HG03432 (cell line): ENCODE results near the gene ALS2.

Experiments used
- ATAC-seq: cut with Tn5 transposase; IDR thresholded peaks from one replicate; pipeline ENCODE4 v1.9.1; 2021; ENCODE audit warnings: mild to moderate bottlenecking, moderate library complexity; ENCODE audit not compliant: unreplicated experiment

Gene ALS2

DNA sequence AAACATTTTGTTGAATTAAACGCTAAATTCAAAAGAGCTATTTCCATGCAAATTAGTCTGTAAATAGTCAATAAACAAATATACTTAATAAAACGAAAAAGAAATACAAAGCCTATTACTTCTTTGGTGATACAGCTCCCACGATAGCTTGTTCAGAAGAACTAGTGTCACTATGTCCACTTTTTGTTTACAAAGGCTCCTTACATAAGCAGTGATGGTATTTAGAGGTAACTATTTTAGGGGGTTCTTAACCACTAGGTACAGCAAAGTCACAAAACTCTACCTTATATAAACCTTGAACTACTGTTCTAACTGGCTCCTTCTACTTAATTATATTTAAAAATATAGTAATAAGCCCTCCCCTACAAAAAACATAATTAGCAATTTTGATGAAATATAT, 21.9 kb downstream of the ALS2 start:
- ATAC-seq = no peak

GRCh38 chr2:201758234-201758633, 22.5 kb downstream of the ALS2 start:
- ATAC-seq = no peak

- no peak for ATAC-seq
Observed at GRCh38 chr2:201754717-201755415, 25.9 kb downstream of the ALS2 start.

GRCh38 chr2:201751566-201751965, 29.2 kb downstream of the ALS2 start:
- no peak for ATAC-seq

- ATAC-seq = no peak
Observed at GRCh38 chr2:201746551-201746950, 34.2 kb downstream of the ALS2 start.

DNA sequence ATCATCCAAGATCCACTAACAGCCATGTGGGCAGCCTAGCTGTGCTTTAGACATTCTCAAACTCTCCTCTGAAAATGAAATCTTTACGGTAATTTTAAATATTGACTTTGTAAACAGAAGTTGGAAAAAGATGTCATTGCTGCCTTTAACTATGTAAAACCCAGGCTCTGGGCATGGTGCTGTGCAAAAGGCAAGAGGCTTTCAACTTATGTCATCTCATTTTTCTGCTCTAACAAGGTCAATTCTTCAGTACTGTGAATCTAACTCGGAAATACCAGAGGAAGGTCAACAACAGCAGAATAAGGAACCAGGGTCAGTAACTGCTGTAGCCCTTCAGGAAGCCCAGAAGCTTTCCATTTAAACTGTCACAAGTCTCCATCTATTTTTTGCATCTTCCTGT, 45.2 kb downstream of the ALS2 start:
- no peak for ATAC-seq

DNA sequence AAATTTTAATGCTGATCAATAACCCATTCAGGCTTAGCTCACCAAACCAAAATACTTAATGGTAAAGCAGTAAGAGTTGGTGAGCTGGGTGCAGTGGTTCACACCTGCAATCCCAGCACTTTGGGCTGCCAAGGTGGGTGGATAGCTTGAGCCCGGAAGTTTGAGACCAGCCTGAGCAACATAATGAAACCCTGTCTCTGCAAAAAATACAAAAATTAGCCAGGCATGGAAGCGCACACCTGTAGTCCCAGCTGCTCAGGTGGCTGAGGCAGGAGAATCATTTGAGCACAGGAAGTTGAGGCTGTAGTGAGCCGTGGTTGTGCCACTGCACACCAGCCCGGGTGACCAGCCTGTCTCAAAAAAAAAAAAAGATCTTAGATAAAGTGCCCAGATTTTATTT, 46.6 kb downstream of the ALS2 start:
- ATAC-seq = no peak

- ATAC-seq = no peak
Observed at GRCh38 chr2:201733544-201733943, 47.2 kb downstream of the ALS2 start.

DNA sequence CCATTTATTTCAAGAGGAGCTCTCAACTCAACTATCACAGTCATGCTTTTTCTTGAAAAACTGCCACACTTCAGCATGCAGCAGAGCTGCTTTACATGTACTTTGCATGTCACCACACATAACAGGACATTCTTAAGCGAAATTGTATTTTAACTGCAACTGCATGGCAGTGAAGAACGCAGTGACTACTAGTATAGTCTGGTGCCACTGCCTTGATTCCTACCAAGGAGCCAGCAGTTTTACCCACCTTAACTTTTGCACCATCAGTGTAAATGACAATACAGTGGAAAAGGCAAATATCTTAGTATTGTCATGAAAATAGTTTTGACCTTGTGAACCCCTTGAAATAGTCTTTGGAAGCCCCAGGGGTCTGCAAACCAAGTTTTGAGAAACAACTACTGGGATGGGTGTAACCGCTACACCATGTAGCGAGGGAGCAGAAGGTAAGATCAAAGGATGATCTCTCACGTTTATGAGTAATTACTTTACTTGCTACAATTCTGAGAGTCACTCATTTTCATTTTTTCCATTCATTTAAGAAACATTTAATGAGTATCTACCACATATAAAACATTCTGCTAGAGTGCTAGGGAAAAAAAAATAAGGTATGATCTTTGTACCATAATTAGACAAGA, 50.0 kb downstream of the ALS2 start:
- ATAC-seq = no peak

DNA sequence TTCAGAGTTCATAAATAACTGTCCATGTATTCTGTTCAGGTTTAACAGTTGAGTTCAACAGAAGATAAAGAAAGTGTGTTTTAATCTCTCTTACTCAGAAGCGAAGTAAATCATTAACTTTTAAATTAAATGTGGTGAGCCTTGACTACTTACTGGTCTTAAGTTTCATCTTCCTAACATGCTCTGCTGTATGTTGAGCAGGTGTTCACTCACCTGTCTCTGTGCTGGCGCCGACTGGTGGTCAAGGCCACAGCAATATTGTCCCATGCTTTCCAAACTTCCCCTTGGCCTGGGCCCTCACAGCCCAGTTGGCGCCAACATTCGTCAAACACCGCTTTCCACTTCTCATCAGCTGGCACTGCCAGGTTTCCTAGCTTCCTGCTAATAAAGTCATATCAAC, 65.3 kb downstream of the ALS2 start:
- ATAC-seq = no peak

DNA sequence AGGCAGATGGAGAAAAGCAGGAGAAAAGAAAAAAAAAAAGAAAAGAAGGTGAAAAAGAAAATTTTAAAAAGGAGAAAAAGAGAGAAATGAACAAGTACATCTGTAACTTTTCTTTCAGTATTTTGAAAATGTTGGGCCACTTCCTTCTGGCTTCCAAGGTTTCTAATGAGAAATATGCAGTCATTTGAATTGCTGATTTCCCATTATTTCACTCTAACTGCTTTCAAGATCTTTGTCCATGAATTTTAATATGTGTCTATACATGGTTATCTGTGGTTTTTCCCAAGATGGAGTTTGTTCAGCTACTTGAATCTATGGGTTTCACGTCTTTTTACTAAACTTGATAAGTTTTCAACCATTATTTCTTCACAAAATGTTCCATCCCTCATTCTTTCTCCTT, 68.0 kb downstream of the ALS2 start:
- no peak for ATAC-seq

- ATAC-seq = no peak
Observed at GRCh38 chr2:201709747-201710146, 71.0 kb downstream of the ALS2 start.

DNA sequence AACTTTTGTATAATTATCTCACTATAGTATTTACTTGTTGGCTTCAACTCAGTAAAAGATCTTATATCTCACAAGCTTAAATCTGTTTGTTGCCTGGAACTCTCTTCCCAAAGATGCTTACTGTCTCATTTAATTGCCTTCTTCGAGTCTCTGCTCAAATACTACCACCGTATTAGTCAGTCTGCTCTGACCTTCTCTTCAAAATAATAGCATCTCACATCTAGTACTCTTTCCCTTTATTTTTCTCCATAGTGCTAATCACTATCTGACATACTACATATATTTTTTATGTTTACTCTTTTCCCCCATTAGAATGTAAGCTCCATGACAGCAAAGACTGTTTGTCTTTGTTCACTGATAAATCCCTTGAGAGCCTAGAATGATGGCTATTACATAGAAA, 71.7 kb downstream of the ALS2 start:
- ATAC-seq = no peak

GRCh38 chr2:201707753-201708152, 73.0 kb downstream of the ALS2 start:
- no peak for ATAC-seq

DNA sequence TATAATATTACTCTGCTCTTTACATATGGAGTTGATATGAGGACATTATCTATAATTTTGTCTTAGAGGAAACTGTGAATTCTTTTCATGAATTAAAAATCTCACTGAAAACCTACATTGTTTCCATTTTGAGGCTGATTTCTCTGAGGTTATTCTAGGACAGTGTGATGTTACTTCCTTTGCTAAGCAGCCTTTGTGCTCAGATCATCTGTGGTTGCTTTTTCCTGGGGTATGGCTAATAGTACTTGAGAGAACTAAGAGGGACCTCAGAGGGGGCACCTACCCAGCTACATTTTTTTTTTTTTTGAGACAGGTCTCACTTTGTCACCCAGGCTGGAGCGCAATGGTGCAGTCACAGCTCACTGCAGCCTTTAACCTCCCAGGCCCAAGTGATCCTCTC, 73.6 kb downstream of the ALS2 start:
- no peak for ATAC-seq

DNA sequence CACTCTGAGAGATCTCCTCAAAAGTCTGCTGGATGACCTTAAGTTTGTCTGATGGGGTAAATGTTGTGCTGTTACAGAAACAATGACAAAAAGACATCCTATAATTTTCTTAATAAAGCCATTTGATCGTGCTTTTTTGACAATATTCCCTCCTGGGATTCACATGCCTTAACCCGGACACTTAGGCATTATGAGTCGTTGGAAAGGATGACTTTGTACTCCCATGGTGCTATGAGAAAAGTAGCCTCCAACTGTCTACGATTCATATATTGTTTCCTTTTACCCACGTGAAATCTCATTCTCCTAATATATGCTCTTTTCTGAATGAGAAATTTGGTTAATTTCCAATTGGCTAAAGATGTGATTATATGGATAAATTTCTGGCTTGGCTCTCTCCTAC, 76.2 kb downstream of the ALS2 start:
- ATAC-seq = no peak

- ATAC-seq = no peak
Observed at GRCh38 chr2:201701646-201702045, 79.1 kb downstream of the ALS2 start.

DNA sequence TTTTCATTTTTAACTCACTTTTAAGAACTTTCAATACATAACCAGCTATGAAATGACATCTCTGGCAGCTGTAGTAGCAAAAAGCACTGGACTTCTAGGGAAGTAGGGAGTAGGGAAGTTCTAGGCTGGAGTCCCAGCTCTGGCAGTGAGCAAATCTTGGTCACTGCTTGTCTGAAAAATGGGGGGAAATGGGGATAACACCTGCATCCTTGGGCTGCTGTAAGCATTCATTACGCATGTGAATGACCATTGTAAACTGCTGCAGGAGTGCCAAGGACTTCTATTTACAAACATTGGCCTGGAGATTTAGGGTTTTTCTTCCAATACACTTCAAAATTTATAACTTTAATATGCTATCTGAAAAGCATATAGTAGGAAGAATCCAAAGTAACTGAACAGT, 81.3 kb downstream of the ALS2 start:
- no peak for ATAC-seq

- no peak for ATAC-seq
Observed at GRCh38 chr2:201698588-201699226, 82.0 kb downstream of the ALS2 start, which contains the start of gene MPP4. Gene MPP4, minus strand, starts transcription at chr2:201698644. Its CDS starts 4,690 bp downstream, at chr2:201693954.

DNA sequence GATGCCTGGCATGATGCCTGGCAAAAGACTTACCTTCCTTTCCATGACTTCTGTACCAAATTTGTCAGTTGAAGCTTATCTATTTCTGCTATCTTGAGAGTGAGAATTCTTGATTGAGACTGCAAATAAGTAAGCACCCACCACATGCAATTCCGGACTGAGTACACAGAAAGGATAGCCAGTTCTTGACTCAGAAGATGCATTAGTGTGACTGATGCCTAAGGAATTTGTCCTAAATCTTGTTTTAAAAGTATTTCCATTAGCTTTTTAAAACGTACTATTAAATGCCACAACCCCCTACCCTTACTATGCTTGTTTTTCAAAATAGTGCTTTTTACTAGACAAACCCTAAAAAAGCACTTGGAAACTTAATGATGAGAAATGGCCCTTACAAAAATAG, 82.8 kb downstream of the ALS2 start:
- ATAC-seq = no peak

- ATAC-seq = no peak
Observed at GRCh38 chr2:201696151-201696659, 84.5 kb downstream of the ALS2 start.

DNA sequence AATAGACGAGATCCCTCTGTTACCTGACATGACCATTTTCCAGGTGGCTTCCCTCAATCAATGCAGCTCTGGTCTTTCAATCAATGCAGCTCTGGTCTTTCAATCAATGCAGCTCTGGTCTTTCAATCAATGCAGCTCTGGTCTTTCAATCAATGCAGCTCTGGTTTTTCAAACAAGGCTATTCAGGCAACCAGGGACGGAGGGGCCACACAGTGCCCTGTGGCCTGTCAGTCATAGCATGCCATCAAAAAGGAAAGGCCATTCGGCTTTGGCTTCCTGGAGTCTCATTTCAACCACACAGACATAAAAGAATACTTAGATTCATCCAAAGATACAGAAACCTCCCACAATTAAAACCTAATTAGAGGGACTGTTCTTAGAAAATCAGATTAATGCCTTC, 95.6 kb downstream of the ALS2 start:
- no peak for ATAC-seq
